Mesothelial cell of epicardium (in vitro differentiated cells): ENCODE measurements around the gene PPP2R2B. TPM values are rescaled to one million over a fixed set of nuclear protein-coding genes. Genes with fewer than 3 reads are reported as not detected.
A peak's percentile ranks its signal among the peaks of the same experiment; 100 is the strongest.

Source experiments
- DNase-seq, 2 experiments: peaks; one replicate each; pipeline ENCODE4 v3.0.0; 2021; ENCODE audit warnings: low spot score in 2 of 2; ENCODE audit not compliant: unreplicated experiment in 2 of 2
- H3K27ac Mint-ChIP-seq: 2 replicates; pipeline ENCODE4 v1.8.0; 2021; ENCODE audit warnings: mixed read lengths
- H3K27me3 Mint-ChIP-seq: 2 replicates; pipeline ENCODE4 v1.8.0; 2021; ENCODE audit warnings: low read depth, mixed read lengths
- H3K36me3 Mint-ChIP-seq: 2 replicates; pipeline ENCODE4 v1.8.0; 2021; ENCODE audit warnings: mixed read lengths
- H3K4me1 Mint-ChIP-seq: 2 replicates; pipeline ENCODE4 v1.8.0; 2021; ENCODE audit warnings: mixed read lengths
- H3K4me3 Mint-ChIP-seq: 2 replicates; pipeline ENCODE4 v1.8.0; 2021; ENCODE audit warnings: mild to moderate bottlenecking, moderate library complexity, mixed read lengths
- H3K9me3 Mint-ChIP-seq: 2 replicates; pipeline ENCODE4 v1.8.0; 2021; ENCODE audit warnings: mixed read lengths
- total RNA-seq: library from RNA; stranded (reverse); gene quantifications from 3 replicates; pipeline ENCODE4 v1.2.1, GENCODE V29; 2021
- TF ChIP-seq, protein P1 (sequence below): fragments of 200-600 bp; sonication (generic); IDR thresholded peaks from one replicate; pipeline ENCODE4 v1.5.0; 2021; ENCODE audit warnings: antibody characterized with exemption; ENCODE audit not compliant: unreplicated experiment

PPP2R2B gene
- total RNA-seq, 1 donor from 2014 or later: 18.2 TPM

- TF ChIP-seq, protein P1, sequence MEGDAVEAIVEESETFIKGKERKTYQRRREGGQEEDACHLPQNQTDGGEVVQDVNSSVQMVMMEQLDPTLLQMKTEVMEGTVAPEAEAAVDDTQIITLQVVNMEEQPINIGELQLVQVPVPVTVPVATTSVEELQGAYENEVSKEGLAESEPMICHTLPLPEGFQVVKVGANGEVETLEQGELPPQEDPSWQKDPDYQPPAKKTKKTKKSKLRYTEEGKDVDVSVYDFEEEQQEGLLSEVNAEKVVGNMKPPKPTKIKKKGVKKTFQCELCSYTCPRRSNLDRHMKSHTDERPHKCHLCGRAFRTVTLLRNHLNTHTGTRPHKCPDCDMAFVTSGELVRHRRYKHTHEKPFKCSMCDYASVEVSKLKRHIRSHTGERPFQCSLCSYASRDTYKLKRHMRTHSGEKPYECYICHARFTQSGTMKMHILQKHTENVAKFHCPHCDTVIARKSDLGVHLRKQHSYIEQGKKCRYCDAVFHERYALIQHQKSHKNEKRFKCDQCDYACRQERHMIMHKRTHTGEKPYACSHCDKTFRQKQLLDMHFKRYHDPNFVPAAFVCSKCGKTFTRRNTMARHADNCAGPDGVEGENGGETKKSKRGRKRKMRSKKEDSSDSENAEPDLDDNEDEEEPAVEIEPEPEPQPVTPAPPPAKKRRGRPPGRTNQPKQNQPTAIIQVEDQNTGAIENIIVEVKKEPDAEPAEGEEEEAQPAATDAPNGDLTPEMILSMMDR: no peak
- Mint-ChIP-seq H3K9me3 (peaks cover 4% of the 10 kb centered on the region), H3K27ac (peak overlapping the region; percentile 67)
Observed at GRCh38 chr5:146722361-146722779, 156.2 kb downstream of the PPP2R2B start.

GRCh38 chr5:146721073-146721815 is 157.3 kb downstream of the PPP2R2B start:
- no peak for DNase-seq
- H3K4me3 Mint-ChIP-seq: no peak overlapping the region
- H3K27me3 Mint-ChIP-seq: no peaks in the 10 kb centered on the region
- TF ChIP-seq, protein P1: no peak
- no peaks in the 10 kb centered on the region for H3K36me3 Mint-ChIP-seq
- peaks cover 4% of the 10 kb centered on the region for H3K9me3 Mint-ChIP-seq
- H3K27ac Mint-ChIP-seq: peak overlapping the region; percentile 24
- peaks cover 61% of the 10 kb centered on the region for H3K4me1 Mint-ChIP-seq

More at GRCh38 chr5:146722361-146722779, 156.2 kb downstream of the PPP2R2B start:
- H3K4me3 Mint-ChIP-seq: no peak overlapping the region
- peaks cover 49% of the 10 kb centered on the region for H3K4me1 Mint-ChIP-seq
- no peaks in the 10 kb centered on the region for H3K27me3 Mint-ChIP-seq
- H3K36me3 Mint-ChIP-seq: no peaks in the 10 kb centered on the region
- no peak for DNase-seq

DNA sequence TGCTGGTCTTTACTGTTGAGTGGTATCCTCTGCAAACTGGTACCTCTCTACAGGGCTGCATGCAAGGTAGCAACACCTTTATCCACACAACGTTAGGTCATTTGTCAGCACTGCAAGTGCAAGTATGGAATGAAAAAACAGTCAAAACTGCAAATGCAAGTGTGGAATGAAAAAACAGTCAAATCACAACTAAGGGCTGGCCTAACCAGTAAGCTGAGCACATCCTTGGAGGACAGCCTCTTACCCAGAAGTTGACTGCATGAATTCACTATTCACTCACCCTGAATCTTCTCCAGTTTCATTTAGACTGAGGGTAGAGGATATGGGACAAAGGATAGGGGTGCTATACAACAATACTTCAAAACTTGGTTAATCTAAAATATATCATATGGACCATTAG is 158.4 kb downstream of the PPP2R2B start:
- TF ChIP-seq, protein P1: no peak
- DNase-seq: no peak
- Mint-ChIP-seq H3K27me3 (no peaks in the 10 kb centered on the region), H3K9me3 (peaks cover 4% of the 10 kb centered on the region), H3K4me3 (no peak overlapping the region), H3K27ac (no peak overlapping the region), H3K36me3 (no peaks in the 10 kb centered on the region), H3K4me1 (peaks cover 60% of the 10 kb centered on the region)

DNA sequence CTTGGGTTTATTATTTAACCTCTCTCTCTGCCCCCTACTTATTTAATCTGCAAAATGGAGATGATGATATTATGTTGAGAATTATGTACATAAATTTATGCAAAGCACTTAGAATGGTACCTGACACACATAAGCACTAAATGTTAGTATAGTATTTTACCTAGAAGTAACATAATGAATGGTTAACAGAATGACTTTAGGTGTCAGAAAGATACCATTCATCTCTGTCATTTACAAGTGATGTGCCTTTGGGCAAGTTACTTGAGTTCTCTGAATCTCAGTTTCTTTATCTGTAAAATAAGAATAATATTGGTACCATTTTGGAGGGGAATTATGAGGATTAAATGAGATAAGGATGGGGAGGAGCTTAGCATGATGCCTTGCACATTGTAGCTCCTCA is 159.4 kb downstream of the PPP2R2B start:
- Mint-ChIP-seq H3K4me3 (no peak overlapping the region), H3K27ac (no peak overlapping the region), H3K9me3 (peaks cover 4% of the 10 kb centered on the region), H3K4me1 (peaks cover 52% of the 10 kb centered on the region), H3K36me3 (no peaks in the 10 kb centered on the region), H3K27me3 (no peaks in the 10 kb centered on the region)
- TF ChIP-seq, protein P1: no peak
- DNase-seq: no peak

DNA sequence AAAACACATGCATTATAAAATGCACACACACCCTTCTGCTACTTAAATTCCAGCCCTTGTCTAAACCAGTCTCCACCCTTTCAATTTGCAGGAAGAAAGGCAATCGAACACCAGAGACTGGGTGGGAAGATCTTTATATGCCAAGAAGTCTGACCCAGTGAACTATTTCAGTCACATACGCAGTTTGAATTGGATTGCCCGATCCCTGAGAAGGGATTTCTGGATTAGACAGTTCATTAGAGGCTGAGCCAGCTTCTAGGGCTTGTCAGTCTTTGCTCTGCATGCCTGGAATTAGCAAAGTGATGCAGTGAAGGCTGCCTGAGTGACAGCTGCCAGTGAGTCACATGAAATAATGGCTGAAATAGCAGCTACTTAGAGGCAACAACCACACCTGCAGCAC is 159.9 kb downstream of the PPP2R2B start:
- H3K27ac Mint-ChIP-seq: no peak overlapping the region
- H3K27me3 Mint-ChIP-seq: no peaks in the 10 kb centered on the region
- peaks cover 2% of the 10 kb centered on the region for H3K9me3 Mint-ChIP-seq
- no peaks in the 10 kb centered on the region for H3K36me3 Mint-ChIP-seq
- peaks cover 52% of the 10 kb centered on the region for H3K4me1 Mint-ChIP-seq
- DNase-seq: no peak
- TF ChIP-seq, protein P1: no peak
- no peak overlapping the region for H3K4me3 Mint-ChIP-seq
